Kidney epithelial cell (primary cell): Measurements from ENCODE around the gene FBXO22. TPM values are rescaled to one million over a fixed set of nuclear protein-coding genes. Genes with fewer than 3 reads are reported as not detected.
"Not testable (repeated sequence)": the region's sequence is repeated elsewhere in the genome, so short reads cannot be mapped to it uniquely, and the experiment has no call there.

ENCODE experiments used
- DNase-seq: peaks from one replicate; pipeline ENCODE4 v3.0.0-alpha.2; 2010; ENCODE audit warnings: low read depth
- H3K27me3 ChIP-seq: 2 replicates; pipeline ENCODE4 v1.6.0; 2011; ENCODE audit warnings: low read length; ENCODE audit not compliant: control insufficient read depth, insufficient read depth
- H3K36me3 ChIP-seq: 2 replicates; pipeline ENCODE4 v1.5.1; 2011; ENCODE audit warnings: low read length; ENCODE audit not compliant: control insufficient read depth, insufficient read depth
- H3K4me3 ChIP-seq: 2 replicates; pipeline ENCODE4 v1.5.1; 2011; ENCODE audit warnings: low read depth, mild to moderate bottlenecking, control low read depth, low read length
- total RNA-seq: library from RNA; depleted of rRNA; stranded (reverse); fragments of >200 nt; gene quantifications from 2 replicates; pipeline ENCODE4 v1.2.3, GENCODE V29; 2015
- TF ChIP-seq, protein P1 (sequence below): IDR thresholded peaks from 2 replicates; pipeline ENCODE4 v1.5.1; 2011; ENCODE audit warnings: mild to moderate bottlenecking, moderate library complexity, low read length, control low read depth, inconsistent platforms; ENCODE audit not compliant: insufficient read depth, poor library complexity, severe bottlenecking

FBXO22 gene
- total RNA-seq = 25.1 and 33.4 TPM in 2 replicates

DNA sequence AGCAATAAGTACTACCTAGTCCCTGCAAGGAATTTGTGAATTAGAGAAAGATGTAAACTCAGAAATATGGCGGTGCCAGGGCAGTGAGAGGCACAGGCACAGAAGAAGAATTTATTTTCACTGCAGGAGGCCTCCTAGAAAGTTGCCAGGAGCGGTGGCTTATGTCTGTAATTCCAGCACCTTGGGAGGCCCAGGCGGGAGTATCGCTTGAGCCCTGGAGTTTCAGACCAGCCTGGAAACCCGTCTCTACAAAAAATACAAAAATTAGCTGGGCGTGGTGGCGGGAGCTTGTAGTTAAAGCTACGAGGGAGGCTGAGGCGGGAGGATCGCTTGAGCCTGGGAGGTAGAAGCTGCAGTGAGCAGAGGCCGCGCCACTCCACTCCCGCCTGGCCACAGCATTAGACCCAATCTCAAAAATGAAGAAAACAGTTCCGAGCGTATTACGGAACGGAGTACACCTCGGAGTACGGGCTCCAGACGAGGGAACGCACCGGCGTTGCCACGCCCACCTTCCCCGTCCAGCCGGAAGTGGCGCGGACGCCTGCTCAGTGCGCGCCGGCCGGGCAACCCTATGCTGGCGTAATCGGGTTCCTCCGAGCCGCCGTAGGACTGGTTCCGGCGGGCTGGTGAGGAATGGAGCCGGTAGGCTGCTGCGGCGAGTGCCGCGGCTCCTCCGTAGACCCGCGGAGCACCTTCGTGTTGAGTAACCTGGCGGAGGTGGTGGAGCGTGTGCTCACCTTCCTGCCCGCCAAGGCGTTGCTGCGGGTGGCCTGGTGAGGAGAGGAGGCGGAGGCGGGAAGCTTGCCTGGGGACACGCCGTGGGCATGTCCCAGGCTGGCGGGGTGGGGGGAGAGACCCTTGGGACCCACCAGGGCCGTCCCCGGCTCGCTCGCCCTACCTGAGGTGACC, at the start of gene FBXO22:
FBXO22 (plus strand) TSS at position 548 of the 909 bp plus-strand sequence; CDS start at position 634, 86 bp downstream.
- Histone ChIP-seq H3K27me3 (no peaks in the 10 kb centered on the region), H3K36me3 (no peaks in the 10 kb centered on the region), H3K4me3 (peak within 1 kb of the TSS; percentile 99)
- peak; percentile 63 for DNase-seq
- TF ChIP-seq, protein P1, sequence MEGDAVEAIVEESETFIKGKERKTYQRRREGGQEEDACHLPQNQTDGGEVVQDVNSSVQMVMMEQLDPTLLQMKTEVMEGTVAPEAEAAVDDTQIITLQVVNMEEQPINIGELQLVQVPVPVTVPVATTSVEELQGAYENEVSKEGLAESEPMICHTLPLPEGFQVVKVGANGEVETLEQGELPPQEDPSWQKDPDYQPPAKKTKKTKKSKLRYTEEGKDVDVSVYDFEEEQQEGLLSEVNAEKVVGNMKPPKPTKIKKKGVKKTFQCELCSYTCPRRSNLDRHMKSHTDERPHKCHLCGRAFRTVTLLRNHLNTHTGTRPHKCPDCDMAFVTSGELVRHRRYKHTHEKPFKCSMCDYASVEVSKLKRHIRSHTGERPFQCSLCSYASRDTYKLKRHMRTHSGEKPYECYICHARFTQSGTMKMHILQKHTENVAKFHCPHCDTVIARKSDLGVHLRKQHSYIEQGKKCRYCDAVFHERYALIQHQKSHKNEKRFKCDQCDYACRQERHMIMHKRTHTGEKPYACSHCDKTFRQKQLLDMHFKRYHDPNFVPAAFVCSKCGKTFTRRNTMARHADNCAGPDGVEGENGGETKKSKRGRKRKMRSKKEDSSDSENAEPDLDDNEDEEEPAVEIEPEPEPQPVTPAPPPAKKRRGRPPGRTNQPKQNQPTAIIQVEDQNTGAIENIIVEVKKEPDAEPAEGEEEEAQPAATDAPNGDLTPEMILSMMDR = no peak

DNA sequence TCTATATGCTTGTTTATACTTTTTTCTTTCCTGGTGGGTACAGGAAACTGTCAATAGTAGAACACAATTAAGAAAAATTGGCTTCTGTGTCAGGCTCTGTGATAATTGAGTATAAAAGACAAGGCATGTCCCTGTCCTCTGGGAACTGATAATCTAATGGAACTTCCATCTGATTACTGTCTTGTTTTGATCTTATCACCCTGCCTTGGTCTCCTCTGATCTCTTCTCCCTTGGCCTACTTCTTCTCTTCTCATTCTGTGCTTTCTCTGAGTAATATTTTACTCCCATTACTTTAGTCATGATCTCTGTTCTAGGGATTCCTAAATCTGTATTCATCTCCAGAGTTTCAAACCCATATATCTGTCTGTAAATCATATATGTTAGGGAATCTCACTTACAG, 45.8 kb upstream of the FBXO22 start:
- Histone ChIP-seq H3K27me3 (no peaks in the 10 kb centered on the region), H3K36me3 (no peaks in the 10 kb centered on the region), H3K4me3 (no peak overlapping the region)
- DNase-seq = no peak
- TF ChIP-seq, protein P1 = no peak

DNA sequence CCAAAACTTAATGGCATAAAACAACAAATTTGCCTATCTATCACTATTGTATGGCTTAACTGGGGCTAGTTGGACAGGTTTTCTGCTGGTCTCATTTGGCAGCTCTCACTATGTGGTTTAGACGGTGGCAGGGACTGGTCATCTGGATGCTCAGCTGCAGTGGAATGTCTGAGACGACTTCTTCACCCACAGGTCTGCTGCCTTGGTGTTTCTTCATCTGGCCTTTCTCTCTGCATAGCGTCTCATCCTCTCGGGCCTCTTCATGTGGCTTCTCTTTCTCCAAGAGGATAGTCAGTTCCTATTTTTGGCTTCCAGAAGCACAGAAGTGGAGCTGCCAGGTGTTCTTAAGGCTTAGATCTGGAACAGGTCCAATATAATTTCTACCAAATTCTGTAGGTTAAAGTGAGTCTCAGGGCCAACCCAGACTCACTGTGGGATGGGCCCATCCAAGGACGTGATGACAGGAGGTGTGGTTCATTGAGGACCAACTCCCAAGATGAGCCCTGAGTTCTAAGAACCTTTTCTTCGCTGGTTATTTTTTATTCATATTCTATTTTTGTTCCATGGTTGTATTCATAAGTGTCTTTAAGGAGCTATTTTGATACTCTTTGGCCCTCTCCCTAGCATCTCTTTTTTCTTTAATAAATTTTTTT, 41.8 kb upstream of the FBXO22 start:
- Histone ChIP-seq H3K36me3 (no peaks in the 10 kb centered on the region), H3K27me3 (no peaks in the 10 kb centered on the region), H3K4me3 (no peak overlapping the region)
- no peak for DNase-seq
- TF ChIP-seq, protein P1 = no peak

DNA sequence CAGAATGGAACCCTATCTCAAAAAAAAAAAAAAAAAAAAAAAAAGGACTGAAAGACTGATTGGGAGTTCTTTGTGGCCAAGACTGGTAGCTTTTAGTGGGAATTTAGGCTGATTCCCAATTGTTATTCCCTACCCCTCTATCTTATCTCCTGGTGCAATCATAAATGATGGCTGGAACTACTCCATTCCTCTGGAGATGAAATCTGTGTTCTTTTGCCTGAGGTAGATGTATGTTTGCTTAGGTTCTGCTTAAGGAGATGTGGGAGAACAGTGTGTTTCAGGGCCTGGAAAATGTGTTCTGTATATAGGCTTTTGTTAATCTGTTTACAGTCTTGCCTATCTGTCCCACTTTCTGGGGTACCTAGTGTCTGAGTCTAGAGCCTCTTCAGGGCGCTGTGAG, 40.9 kb upstream of the FBXO22 start:
- TF ChIP-seq, protein P1 = no peak
- Histone ChIP-seq H3K4me3 (no peak overlapping the region), H3K27me3 (no peaks in the 10 kb centered on the region), H3K36me3 (no peaks in the 10 kb centered on the region)
- no peak for DNase-seq

DNA sequence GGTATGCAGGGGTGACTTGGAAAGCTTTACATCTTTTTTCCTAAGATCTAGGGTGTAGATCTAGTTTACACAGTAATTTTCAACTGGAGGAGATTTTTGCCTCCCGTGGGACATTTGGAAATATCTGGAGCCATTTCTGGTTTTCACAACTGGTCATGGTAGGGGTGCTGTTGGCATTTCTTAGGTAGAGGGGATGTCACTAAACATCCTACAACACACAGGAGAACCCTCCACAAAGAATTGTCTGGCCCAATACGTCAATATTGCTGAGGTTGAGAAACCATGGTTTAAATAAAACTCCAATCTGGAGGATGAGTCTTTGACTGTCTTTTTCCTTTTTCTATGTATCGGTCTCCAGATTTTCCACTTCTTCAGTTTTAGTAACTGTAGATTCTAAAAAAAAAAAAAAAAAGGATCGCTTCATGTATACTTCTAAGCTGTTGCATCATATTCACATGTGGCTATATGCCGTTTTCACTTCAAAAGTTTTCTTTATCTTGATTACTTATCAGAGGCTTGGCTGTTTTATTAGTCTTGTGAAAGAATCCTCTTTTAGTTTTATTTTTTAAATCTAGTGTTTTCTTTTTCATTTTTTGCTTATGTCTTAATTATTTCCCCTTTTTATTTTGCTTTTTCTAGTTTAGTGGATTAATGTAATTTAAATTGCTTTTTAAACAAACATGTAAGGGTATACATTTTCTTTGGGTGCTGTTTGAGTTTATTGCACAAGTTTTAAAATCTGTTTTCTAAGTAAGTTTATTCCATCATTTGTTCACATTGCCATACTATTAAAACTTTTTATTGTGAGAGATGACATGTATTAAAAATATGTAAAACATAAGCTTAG, 39.2 kb upstream of the FBXO22 start:
- no peak overlapping the region for H3K4me3 ChIP-seq
- no peaks in the 10 kb centered on the region for H3K27me3 ChIP-seq
- no peak for DNase-seq
- H3K36me3 ChIP-seq = no peaks in the 10 kb centered on the region
- TF ChIP-seq, protein P1 = no peak

DNA sequence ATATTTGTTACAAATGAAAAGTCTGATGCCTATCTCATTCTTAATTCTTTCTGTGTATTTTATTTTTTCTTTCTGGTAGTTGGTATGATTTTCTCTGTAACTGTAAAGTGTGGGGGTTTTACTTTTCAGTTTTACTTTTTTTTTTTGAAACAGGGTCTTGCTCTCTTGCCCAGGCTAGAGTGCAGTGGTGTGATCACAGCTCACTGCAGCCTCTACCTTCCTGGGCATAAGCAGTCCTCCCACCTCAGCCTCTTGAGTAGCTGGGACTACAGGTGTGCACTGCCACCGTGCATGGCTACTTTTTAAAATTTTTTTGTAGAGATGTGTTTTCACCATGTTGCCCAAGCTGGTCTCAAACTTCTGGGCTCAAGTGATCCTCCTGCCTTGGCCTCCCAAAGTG, 37.6 kb upstream of the FBXO22 start:
- not testable (repeated sequence) for H3K36me3 ChIP-seq, H3K4me3 ChIP-seq, H3K27me3 ChIP-seq

More for the DNA sequence above, 37.6 kb upstream of the FBXO22 start:
- DNase-seq = not testable (repeated sequence)
